GM21529 (cell line): Measurements from ENCODE around the gene CACNA1G.

Experiments
- ATAC-seq: cut with Tn5 transposase; IDR thresholded peaks from one replicate; pipeline ENCODE4 v1.9.1; 2021; ENCODE audit not compliant: unreplicated experiment

CACNA1G gene

GRCh38 chr17:50665838-50666237 lies 105.3 kb downstream of the CACNA1G start:
- ATAC-seq = no peak

- ATAC-seq = no peak
These were observed 105.8 kb downstream of the CACNA1G start for GRCh38 chr17:50666316-50666715.

DNA sequence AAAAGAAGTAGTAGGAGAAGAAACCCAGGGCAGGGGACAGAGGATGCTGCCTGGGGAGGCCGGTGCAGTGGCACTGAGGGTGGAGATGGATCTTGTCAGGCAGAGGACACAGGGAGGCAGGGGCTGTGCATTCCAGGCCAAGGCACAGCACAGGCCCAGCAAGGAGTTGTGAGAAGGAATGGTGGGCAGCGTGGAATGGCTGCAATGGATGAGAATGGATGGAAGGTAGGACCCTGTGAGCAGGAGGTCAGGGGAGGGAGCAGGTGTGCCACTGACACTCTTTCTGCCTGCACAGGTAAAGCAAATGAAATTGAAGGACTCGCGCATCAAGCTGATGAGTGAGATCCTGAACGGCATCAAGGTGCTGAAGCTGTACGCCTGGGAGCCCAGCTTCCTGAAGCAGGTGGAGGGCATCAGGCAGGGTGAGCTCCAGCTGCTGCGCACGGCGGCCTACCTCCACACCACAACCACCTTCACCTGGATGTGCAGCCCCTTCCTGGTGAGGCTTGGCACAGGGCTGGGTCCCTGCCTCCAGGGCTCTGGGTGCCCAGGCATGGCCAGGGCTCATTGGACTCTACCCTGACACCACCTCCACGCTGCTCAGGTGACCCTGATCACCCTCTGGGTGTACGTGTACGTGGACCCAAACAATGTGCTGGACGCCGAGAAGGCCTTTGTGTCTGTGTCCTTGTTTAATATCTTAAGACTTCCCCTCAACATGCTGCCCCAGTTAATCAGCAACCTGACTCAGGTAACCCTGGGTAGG lies 106.9 kb downstream of the CACNA1G start:
- no peak for ATAC-seq

DNA sequence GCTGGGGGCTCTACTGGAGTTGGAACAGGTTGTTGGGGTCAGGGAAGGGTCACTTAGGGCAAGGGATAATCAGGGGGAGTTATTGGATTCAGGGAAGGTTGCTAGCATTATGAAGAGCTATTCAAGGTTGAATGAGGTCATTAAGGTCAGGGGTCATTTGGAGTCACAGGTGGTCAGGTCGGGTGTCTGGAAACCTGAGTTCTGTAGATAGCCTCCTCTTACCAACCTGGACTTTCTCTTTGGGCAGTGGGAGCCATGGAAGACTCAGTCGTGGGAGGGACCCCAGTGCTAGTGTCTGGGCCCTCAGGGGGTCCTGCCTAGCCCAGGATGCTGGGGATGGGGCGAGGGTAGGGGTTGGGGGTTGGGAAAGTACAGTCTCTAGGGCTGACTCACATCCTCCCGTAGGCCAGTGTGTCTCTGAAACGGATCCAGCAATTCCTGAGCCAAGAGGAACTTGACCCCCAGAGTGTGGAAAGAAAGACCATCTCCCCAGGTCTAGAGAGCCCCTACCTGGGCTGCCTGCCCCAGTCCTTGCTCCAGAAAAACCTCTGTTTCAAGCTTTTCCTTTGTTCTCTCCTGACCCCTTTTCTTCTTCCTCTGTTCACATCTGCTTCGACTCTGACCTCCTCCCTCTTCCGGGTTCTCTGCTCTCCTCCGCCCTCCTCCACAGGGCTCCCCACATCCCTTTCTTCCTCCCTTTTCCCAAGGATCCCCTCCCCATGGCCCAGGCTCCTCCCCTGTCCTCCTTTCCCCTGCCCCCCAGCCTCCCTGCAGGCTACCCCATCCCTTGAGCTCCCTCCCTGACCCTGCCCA lies 107.7 kb downstream of the CACNA1G start:
- ATAC-seq = no peak

GRCh38 chr17:50668838-50669581 lies 108.5 kb downstream of the CACNA1G start:
- ATAC-seq = no peak

GRCh38 chr17:50672071-50672470 lies 111.6 kb downstream of the CACNA1G start:
- ATAC-seq = no peak

- ATAC-seq = no peak
These were observed 112.5 kb downstream of the CACNA1G start for GRCh38 chr17:50672831-50673551.

DNA sequence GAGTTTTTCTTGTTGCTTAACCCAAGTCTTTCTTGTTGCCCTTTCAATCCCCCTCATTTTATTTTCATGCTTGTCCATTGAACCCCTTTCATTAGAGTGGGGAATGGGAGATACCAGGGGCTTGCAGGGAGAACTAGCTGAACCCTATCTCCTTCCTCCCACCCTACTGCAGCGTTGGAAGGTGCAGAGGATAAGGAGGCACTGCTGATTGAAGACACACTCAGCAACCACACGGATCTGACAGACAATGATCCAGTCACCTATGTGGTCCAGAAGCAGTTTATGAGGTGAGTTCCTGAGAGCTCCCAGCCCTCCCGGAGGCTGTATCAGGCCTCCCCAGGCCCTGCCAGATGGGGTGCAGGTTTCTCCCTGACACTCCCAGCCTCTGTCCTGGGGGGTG lies 114.7 kb downstream of the CACNA1G start:
- no peak for ATAC-seq

GRCh38 chr17:50675627-50676026 lies 115.1 kb downstream of the CACNA1G start:
- no peak for ATAC-seq

DNA sequence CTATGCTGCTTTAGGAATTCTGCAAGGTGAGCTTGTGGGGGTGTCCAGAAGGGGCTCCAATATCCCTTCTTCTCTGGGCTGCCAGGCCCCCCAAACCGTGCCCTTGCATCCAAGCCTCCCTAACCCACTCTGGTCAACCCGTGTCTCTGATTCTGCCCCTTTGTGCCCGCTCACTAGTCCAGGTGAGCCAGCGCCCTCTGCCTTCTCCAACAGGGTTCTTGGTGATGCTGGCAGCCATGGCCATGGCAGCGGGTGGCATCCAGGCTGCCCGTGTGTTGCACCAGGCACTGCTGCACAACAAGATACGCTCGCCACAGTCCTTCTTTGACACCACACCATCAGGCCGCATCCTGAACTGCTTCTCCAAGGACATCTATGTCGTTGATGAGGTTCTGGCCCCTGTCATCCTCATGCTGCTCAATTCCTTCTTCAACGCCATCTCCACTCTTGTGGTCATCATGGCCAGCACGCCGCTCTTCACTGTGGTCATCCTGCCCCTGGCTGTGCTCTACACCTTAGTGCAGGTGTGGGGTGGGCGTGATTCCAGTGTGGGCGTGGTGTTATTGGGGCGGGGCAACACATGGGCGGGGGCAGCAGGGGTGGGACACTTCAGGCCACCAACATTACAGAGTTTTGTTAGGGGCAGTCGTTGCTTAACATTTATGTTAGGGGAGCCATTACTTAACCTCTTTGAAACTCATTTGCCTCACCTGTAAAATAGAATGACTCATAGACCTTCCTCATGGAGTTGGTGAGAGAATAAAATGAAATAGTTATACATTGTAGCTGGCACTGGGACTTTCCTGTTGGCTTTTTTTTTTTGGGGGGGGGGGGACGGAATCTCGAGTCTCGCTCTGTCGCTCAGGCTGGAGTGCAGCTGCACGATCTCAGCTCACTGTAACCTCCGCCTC lies 115.8 kb downstream of the CACNA1G start:
- no peak for ATAC-seq
